Liver (tissue), 9 donors: ENCODE data around the gene MSI2. TPM values are rescaled to one million over a fixed set of nuclear protein-coding genes. Genes with fewer than 3 reads are reported as not detected.

Source experiments
- DNase-seq: peaks from one replicate; pipeline ENCODE4 v3.0.0-alpha.2; 2017; ENCODE audit warnings: low spot score
- H3K27ac ChIP-seq, 2 donors: one replicate each; pipeline ENCODE4 v1.7.0; 2013; ENCODE audit warnings: inconsistent platforms in 2 of 2, low read length in 2 of 2, control low read depth in 1 of 2, low read depth in 1 of 2, mild to moderate bottlenecking in 1 of 2
- H3K27me3 ChIP-seq, 4 donors: one replicate each; pipeline versions ENCODE4 v1.6.1 to v1.7.0; 2013; ENCODE audit warnings: low read length in 3 of 4, inconsistent platforms in 1 of 4, mild to moderate bottlenecking in 1 of 4, moderate library complexity in 1 of 4; ENCODE audit not compliant: control insufficient read depth in 4 of 4, insufficient read depth in 4 of 4
- H3K36me3 ChIP-seq, 4 donors: one replicate each; pipeline versions ENCODE4 v1.6.1 to v1.7.0; 2013; ENCODE audit warnings: low read length in 3 of 4, mild to moderate bottlenecking in 3 of 4, low read depth in 1 of 4, moderate library complexity in 1 of 4; ENCODE audit not compliant: control insufficient read depth in 4 of 4, insufficient read depth in 3 of 4
- H3K4me1 ChIP-seq, 4 donors: one replicate each; pipeline versions ENCODE4 v1.6.1 to v1.7.0; 2013; ENCODE audit warnings: low read length in 3 of 4, mild to moderate bottlenecking in 3 of 4, moderate library complexity in 1 of 4; ENCODE audit not compliant: control insufficient read depth in 4 of 4, insufficient read depth in 4 of 4
- H3K4me3 ChIP-seq, 3 donors: one replicate each; pipeline versions ENCODE4 v1.6.1 to v1.7.0; 2013; ENCODE audit warnings: low read length in 3 of 3, control low read depth in 1 of 3, low read depth in 1 of 3, mild to moderate bottlenecking in 1 of 3
- H3K9ac ChIP-seq, 2 donors: one replicate each; pipeline ENCODE4 v1.7.0; 2013; ENCODE audit warnings: low read length in 2 of 2, mild to moderate bottlenecking in 2 of 2, moderate library complexity in 2 of 2, control low read depth in 1 of 2, low read depth in 1 of 2
- H3K9me3 ChIP-seq, 4 donors: one replicate each; pipeline versions ENCODE4 v1.6.1 to v1.7.0; 2013; ENCODE audit warnings: low read length in 3 of 4; ENCODE audit not compliant: control insufficient read depth in 4 of 4
- EGR1 ChIP-seq, 2 donors: IDR thresholded peaks; 2 replicates each; pipeline ENCODE4 v1.6.1; 2016 to 2018; ENCODE audit warnings: antibody characterized with exemption in 2 of 2, low read depth in 2 of 2
- FOXA1 ChIP-seq: IDR thresholded peaks from 2 replicates; pipeline ENCODE4 v1.6.1; 2016; ENCODE audit warnings: antibody characterized with exemption
- FOXA2 ChIP-seq: IDR thresholded peaks from 2 replicates; pipeline ENCODE4 v1.6.1; 2016; ENCODE audit warnings: antibody characterized with exemption
- GABPA ChIP-seq, 2 donors: IDR thresholded peaks in 1 of 2; conservative IDR thresholded peaks in 1 of 2; 2 replicates each; pipeline ENCODE4 v1.6.1; 2016; ENCODE audit warnings: antibody characterized with exemption in 2 of 2, mild to moderate bottlenecking in 1 of 2, moderate library complexity in 1 of 2
- HNF4G ChIP-seq: IDR thresholded peaks from 2 replicates; pipeline ENCODE4 v1.6.1; 2016; ENCODE audit warnings: antibody characterized with exemption
- NR2F2 ChIP-seq: IDR thresholded peaks from 2 replicates; pipeline ENCODE4 v1.6.1; 2016; ENCODE audit warnings: antibody characterized with exemption
- RAD21 ChIP-seq, 2 donors: IDR thresholded peaks; 2 replicates each; pipeline ENCODE4 v1.6.1; 2016; ENCODE audit warnings: antibody characterized with exemption in 2 of 2, mild to moderate bottlenecking in 2 of 2
- RXRA ChIP-seq, 2 donors: IDR thresholded peaks; 2 replicates each; pipeline ENCODE4 v1.6.1; 2017 to 2018; ENCODE audit warnings: antibody characterized with exemption in 2 of 2, mild to moderate bottlenecking in 1 of 2
- TAF1 ChIP-seq: conservative IDR thresholded peaks from 2 replicates; pipeline ENCODE4 v1.6.1; 2016; ENCODE audit warnings: antibody characterized with exemption, mild to moderate bottlenecking
- YY1 ChIP-seq: IDR thresholded peaks from 2 replicates; pipeline ENCODE4 v1.6.1; 2016; ENCODE audit warnings: antibody characterized with exemption, mild to moderate bottlenecking
- WGBS: extraction: QIAGEN DNeasy Blood & Tissue Kit; methylation state at CpG from one replicate; pipeline ENCODE4 v1.1.7; 2013; 5-methylcytosine and 5-hydroxymethylcytosine counted together
- polyA plus RNA-seq, 2 donors: library from polyadenylated mRNA; stranded (reverse) in 1 of 2; unstranded in 1 of 2; fragments of 200-250 nt in 1 of 2; fragments of >200 nt in 1 of 2; fragmentation: Nextera tagmentation in 1 of 2; extraction: Ambion mirVana in 1 of 2; gene quantifications; one replicate each; pipeline versions ENCODE4 v1.2.1 to v1.2.3, GENCODE V29; 2013 to 2015
- total RNA-seq, 2 donors: library from RNA; depleted of rRNA; stranded (reverse); fragments of >200 nt; gene quantifications; one replicate each; pipeline ENCODE4 v1.2.3, GENCODE V29; 2014
- TF ChIP-seq, protein P1 (sequence below): IDR thresholded peaks from 2 replicates; pipeline ENCODE4 v1.6.1; 2016; ENCODE audit warnings: antibody characterized with exemption
- TF ChIP-seq, protein P2 (sequence below): fragments of 150-350 bp; IDR thresholded peaks from 2 replicates; pipeline ENCODE4 v1.5.1; 2017; ENCODE audit warnings: improper control_type of control experiment, low read depth, low read length; ENCODE audit not compliant: missing input control
- TF ChIP-seq, protein P3 (sequence below): IDR thresholded peaks from 2 replicates; pipeline ENCODE4 v1.6.1; 2016; ENCODE audit warnings: antibody characterized with exemption
- donor health status: healthy.
- donor health status: healthy.
- donor health status: healthy.
- donor health status: healthy.
- donor health status: healthy.

Gene MSI2
- total and polyA plus RNA-seq, 4 donors: 5.7 to 15.6 (median 9.2) TPM

DNA sequence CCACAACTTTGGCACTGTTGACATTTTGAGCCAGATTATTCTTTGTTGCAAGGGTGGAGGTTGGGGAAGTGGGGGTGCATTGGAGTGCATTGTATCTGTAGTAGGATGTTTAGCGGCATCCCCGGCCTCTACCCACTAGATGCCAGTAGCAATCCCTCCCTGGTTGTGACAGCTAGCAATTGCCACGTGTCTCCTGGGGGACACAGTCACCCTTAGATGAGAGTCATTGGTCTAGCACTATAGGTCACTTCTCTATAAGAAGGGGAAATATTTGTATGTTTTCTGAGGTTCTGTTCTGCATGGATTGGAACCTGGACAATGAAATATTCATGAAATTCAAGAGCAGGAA is 32.4 kb downstream of the MSI2 start (continued):
- TF ChIP-seq, protein P1, sequence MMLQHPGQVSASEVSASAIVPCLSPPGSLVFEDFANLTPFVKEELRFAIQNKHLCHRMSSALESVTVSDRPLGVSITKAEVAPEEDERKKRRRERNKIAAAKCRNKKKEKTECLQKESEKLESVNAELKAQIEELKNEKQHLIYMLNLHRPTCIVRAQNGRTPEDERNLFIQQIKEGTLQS: no peak
- TF ChIP-seq, protein P2, sequence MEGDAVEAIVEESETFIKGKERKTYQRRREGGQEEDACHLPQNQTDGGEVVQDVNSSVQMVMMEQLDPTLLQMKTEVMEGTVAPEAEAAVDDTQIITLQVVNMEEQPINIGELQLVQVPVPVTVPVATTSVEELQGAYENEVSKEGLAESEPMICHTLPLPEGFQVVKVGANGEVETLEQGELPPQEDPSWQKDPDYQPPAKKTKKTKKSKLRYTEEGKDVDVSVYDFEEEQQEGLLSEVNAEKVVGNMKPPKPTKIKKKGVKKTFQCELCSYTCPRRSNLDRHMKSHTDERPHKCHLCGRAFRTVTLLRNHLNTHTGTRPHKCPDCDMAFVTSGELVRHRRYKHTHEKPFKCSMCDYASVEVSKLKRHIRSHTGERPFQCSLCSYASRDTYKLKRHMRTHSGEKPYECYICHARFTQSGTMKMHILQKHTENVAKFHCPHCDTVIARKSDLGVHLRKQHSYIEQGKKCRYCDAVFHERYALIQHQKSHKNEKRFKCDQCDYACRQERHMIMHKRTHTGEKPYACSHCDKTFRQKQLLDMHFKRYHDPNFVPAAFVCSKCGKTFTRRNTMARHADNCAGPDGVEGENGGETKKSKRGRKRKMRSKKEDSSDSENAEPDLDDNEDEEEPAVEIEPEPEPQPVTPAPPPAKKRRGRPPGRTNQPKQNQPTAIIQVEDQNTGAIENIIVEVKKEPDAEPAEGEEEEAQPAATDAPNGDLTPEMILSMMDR: no peak
- TF ChIP-seq RXRA (IDR thresholded peaks at IDR 0.05): no peak
- no peak for TF ChIP-seq YY1
- TF ChIP-seq HNF4G: no peak
- no peak for TF ChIP-seq RAD21 (IDR thresholded peaks at IDR 0.05)
- no peak for TF ChIP-seq TAF1
- no peak for TF ChIP-seq FOXA1
- no peak for TF ChIP-seq NR2F2

DNA sequence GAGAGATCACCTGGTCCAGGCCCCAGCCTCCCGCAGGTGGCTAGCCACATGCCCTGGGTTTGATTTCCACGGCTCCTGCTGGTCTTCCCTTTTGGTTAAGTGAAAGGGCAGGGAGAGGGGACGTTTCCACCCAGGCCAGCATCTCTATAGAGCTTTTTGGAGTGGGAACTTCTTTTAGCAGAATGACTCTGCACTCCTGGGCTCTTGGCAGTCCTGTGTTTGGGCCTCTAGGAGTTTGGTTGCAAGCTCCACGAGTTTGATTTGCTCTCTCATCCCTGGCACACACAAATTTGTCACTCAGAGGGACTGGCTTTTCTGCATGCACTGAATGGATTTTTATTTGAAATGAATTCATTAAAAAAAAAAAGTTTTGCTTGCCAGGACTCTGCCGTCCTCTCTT is 32.8 kb downstream of the MSI2 start:
- Histone ChIP-seq H3K4me1 (peaks cover 0 to 3% (median 0%) of the 10 kb centered on the region in 4 donors), H3K4me3 (no peak overlapping the region), H3K27ac (no peak overlapping the region)

DNA sequence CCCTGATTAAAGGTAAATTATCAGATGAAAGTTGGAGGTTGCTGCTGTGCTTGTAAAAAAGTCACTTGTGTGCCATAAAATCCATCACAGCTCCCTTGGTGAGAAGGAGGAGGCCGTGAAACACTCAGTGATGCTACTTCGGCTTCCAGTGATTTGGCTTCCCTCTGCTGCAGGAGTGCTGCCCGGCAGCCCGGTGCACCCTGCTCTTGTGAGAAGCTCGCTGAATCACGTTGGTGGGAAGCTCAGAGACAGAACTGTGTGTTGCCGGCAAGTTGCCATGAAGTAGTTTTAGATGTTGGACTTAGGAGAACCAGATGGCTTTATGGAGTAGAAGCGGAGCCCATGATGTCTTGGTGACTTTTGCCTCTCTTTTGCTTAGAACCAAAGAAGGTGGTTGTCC is 33.3 kb downstream of the MSI2 start:
- no peak for DNase-seq
- no peaks in the 10 kb centered on the region for H3K27me3 ChIP-seq
- H3K9ac ChIP-seq: no peak overlapping the region
- no peak overlapping the region for H3K27ac ChIP-seq
- 83% methylated on average over 8 of the region's 8 CpGs for WGBS
- H3K36me3 ChIP-seq: peaks cover 0 to 4% (median 2%) of the 10 kb centered on the region in 4 donors
- peaks cover 0 to 3% (median 0%) of the 10 kb centered on the region in 4 donors for H3K4me1 ChIP-seq
- no peak overlapping the region for H3K4me3 ChIP-seq
- H3K9me3 ChIP-seq: no peaks in the 10 kb centered on the region
- TF ChIP-seq, protein P2: no peak
- TF ChIP-seq FOXA2: no peak
- TF ChIP-seq, protein P1: no peak

More for the DNA sequence above, 32.8 kb downstream of the MSI2 start:
- TF ChIP-seq, protein P1: no peak
- TF ChIP-seq, protein P3, sequence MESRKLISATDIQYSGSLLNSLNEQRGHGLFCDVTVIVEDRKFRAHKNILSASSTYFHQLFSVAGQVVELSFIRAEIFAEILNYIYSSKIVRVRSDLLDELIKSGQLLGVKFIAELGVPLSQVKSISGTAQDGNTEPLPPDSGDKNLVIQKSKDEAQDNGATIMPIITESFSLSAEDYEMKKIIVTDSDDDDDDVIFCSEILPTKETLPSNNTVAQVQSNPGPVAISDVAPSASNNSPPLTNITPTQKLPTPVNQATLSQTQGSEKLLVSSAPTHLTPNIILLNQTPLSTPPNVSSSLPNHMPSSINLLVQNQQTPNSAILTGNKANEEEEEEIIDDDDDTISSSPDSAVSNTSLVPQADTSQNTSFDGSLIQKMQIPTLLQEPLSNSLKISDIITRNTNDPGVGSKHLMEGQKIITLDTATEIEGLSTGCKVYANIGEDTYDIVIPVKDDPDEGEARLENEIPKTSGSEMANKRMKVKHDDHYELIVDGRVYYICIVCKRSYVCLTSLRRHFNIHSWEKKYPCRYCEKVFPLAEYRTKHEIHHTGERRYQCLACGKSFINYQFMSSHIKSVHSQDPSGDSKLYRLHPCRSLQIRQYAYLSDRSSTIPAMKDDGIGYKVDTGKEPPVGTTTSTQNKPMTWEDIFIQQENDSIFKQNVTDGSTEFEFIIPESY: no peak
- no peak for TF ChIP-seq GABPA (IDR thresholded peaks at IDR 0.05 in 1 of 2, conservative IDR thresholded peaks at IDR 0.05 in 1 of 2)
- TF ChIP-seq FOXA2: no peak
- TF ChIP-seq EGR1 (IDR thresholded peaks at IDR 0.05; ENCODE audit: low read depth in 2 of 2): no peak
- Histone ChIP-seq H3K27me3 (no peaks in the 10 kb centered on the region), H3K36me3 (peaks cover 0 to 3% (median 0%) of the 10 kb centered on the region in 4 donors), H3K9ac (no peak overlapping the region), H3K9me3 (no peaks in the 10 kb centered on the region)
- no peak for DNase-seq
- 84% methylated on average over 5 of the region's 5 CpGs for WGBS
